ENCODE measurements around the gene LMCD1. TPM values are rescaled to one million over a fixed set of nuclear protein-coding genes. Genes with fewer than 3 reads are reported as not detected.

The LMCD1 gene
- total and polyA plus RNA-seq, 2 of the 4 experiments (the other 2 are of a cell fraction) = 50.0 to 53.8 TPM

GRCh38 chr3:8473990-8474389 is 27.6 kb upstream of the LMCD1 start:
- Histone ChIP-seq H4K5ac (ENCODE audit: low read depth, low read length) (no peak overlapping the region), H4K20me1 (ENCODE audit: insufficient read depth, low read length) (no peaks in the 10 kb centered on the region), H3K56ac (ENCODE audit: extremely low read depth, insufficient read depth, low read length) (no peak overlapping the region), H3K4ac (ENCODE audit: low read depth, low read length) (no peak overlapping the region), H2AK9ac (replicated peaks; ENCODE audit: low read depth, low read length, poor library complexity) (no peak overlapping the region), H2AFZ (replicated peaks; ENCODE audit: low read length, poor library complexity) (no peak overlapping the region), H4K8ac (ENCODE audit: low read depth in 2 of 2, low read length in 2 of 2) (no peak overlapping the region), H3K9me1 (ENCODE audit: insufficient read depth, low read length) (no peaks in the 10 kb centered on the region), H3K9me3 (ENCODE audit: control insufficient read depth, insufficient read depth, low read length) (no peaks in the 10 kb centered on the region), H2AK5ac (ENCODE audit: low read depth, low read length) (no peak overlapping the region), H2BK15ac (ENCODE audit: low read depth, low read length) (no peak overlapping the region), H3K14ac (replicated peaks; ENCODE audit: low read depth, low read length) (no peak overlapping the region), H3K27ac (ENCODE audit: insufficient read depth, low read length) (no peak overlapping the region), H4K91ac (ENCODE audit: insufficient read depth, low read depth, low read length) (no peak overlapping the region), H3K23ac (ENCODE audit: low read depth, low read length) (no peak overlapping the region), H3K4me3 (ENCODE audit: insufficient read depth, low read depth, low read length) (no peak overlapping the region), H3K18ac (ENCODE audit: low read depth, low read length) (no peak overlapping the region), H3K27me3 (ENCODE audit: control insufficient read depth, insufficient read depth, low read length) (no peaks in the 10 kb centered on the region), H3K9ac (ENCODE audit: low read depth, low read length) (no peak overlapping the region), H2BK120ac (ENCODE audit: low read depth, low read length) (no peak overlapping the region), H3K4me2 (ENCODE audit: low read depth, low read length) (no peak overlapping the region), H2BK5ac (ENCODE audit: low read depth, low read length, poor library complexity, severe bottlenecking) (no peak overlapping the region), H3K36me3 (ENCODE audit: control insufficient read depth, insufficient read depth, low read length) (no peaks in the 10 kb centered on the region), H3K79me1 (ENCODE audit: low read depth in 1 of 2, low read length in 2 of 2) (no peaks in the 10 kb centered on the region), H2BK20ac (ENCODE audit: low read depth, low read length) (no peak overlapping the region), H3K4me1 (ENCODE audit: control insufficient read depth, insufficient read depth, low read length) (no peaks in the 10 kb centered on the region)
- BruUV-seq (replicated peaks) = no TSS peak
- intact Hi-C loops (cut with micrococcal nuclease) = no loop called here
- dilution Hi-C loops (cut with HindIII; ENCODE audit: low sequenced_read_pairs, unreplicated experiment) = no loop called here
- TF ChIP-seq CTCF (conservative IDR thresholded peaks at IDR 0.05; ENCODE audit: low read depth, low read length) (no peak), MAFK (IDR thresholded peaks at IDR 0.05; ENCODE audit: low read depth, low read length) (peak; percentile 53; the same call in 1 of the 2 replicates), MXI1 (IDR thresholded peaks at IDR 0.05; ENCODE audit: borderline replicate concordance, low read depth, low read length) (no peak)
- WGBS, 2 experiments (ENCODE audit: extremely low coverage in 2 of 2, insufficient read length in 1 of 2) = 85% methylated on average over 2 of the region's 4 CpGs; no CpG with 5 or more reads in 1 of the 2 experiments
- in situ Hi-C loops (cut with MboI; ENCODE audit: low sequenced_read_pairs) = loop anchor here (25.0 kb wide), 1 partner anchor 863 kb away; no protein-coding TSS in a partner anchor
- DNase-seq = no peak
- no peak for ATAC-seq (ENCODE audit: low read depth)
- ChIA-PET POLR2A (ENCODE audit: unreplicated experiment) (no interaction called here), CTCF (no interaction called here)

Measured in IMR-90 (cell line).